Mucosa of rectum (tissue), 2 donors: ENCODE measurements around the gene SMIM9.
"Not testable (repeated sequence)": the region's sequence is repeated elsewhere in the genome, so short reads cannot be mapped to it uniquely, and the experiment has no call there.

ENCODE experiments used
- H3K27ac ChIP-seq, 2 donors: one replicate each; pipeline ENCODE4 v1.7.0; 2013; ENCODE audit warnings: inconsistent platforms in 2 of 2, low read depth in 2 of 2, low read length in 2 of 2
- H3K27me3 ChIP-seq, 2 donors: one replicate each; pipeline ENCODE4 v1.7.0; 2013; ENCODE audit warnings: low read length in 2 of 2; ENCODE audit not compliant: control insufficient read depth in 2 of 2, insufficient read depth in 2 of 2
- H3K36me3 ChIP-seq, 2 donors: one replicate each; pipeline ENCODE4 v1.7.0; 2013; ENCODE audit warnings: low read length in 2 of 2; ENCODE audit not compliant: control insufficient read depth in 2 of 2, insufficient read depth in 2 of 2
- H3K4me1 ChIP-seq, 2 donors: one replicate each; pipeline ENCODE4 v1.7.0; 2013; ENCODE audit warnings: low read length in 2 of 2, mild to moderate bottlenecking in 1 of 2; ENCODE audit not compliant: control insufficient read depth in 2 of 2, insufficient read depth in 2 of 2
- H3K4me3 ChIP-seq, 2 donors: one replicate each; pipeline ENCODE4 v1.7.0; 2013; ENCODE audit warnings: low read length in 2 of 2
- H3K9ac ChIP-seq, 2 donors: one replicate each; pipeline ENCODE4 v1.7.0; 2013; ENCODE audit warnings: low read length in 2 of 2, low read depth in 1 of 2, mild to moderate bottlenecking in 1 of 2
- H3K9me3 ChIP-seq, 2 donors: one replicate each; pipeline ENCODE4 v1.7.0; 2013; ENCODE audit warnings: low read length in 2 of 2; ENCODE audit not compliant: control insufficient read depth in 2 of 2
- donor health status: healthy.
- donor health status: Normal muscosa, but diverticular disease.

The SMIM9 gene

DNA sequence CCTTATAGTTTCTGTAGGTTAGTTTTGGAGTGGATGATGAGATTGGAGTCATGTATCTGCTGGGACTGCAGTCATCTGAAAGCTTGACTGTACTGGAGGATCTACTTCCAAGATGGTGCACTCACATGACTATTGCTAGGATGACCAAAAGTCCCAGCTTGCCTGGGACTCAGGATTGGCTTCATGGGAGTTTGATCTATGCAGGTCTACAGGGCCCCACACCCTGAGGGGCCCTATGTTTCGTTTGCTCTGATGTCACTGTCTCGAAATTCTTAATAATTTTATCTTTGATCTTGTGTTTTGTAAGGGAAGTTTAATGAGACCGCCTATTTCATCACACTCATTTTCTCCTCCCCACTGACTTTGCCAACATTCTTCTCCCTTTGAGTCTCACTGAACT is at the start of gene SMIM9:
SMIM9 (minus strand) TSS at position 101 of the 400 bp plus-strand sequence. CDS start 3,806 bp downstream, outside the sequence.
- Histone ChIP-seq H3K4me1 (no peaks in the 10 kb centered on the region), H3K36me3 (no peaks in the 10 kb centered on the region), H3K9me3 (no peaks in the 10 kb centered on the region), H3K27me3 (no peaks in the 10 kb centered on the region), H3K27ac (no peak within 1 kb of the TSS), H3K4me3 (no peak within 1 kb of the TSS), H3K9ac (no peak within 1 kb of the TSS)

GRCh38 chrX:154884069-154884468 is 49.6 kb upstream of the SMIM9 start:
- not testable (repeated sequence) for H3K36me3 ChIP-seq, H3K9ac ChIP-seq, H3K4me1 ChIP-seq, H3K4me3 ChIP-seq, H3K9me3 ChIP-seq, H3K27me3 ChIP-seq, H3K27ac ChIP-seq

GRCh38 chrX:154873329-154873728 is 38.9 kb upstream of the SMIM9 start:
- no peak overlapping the region for H3K27ac ChIP-seq
- no peaks in the 10 kb centered on the region for H3K36me3 ChIP-seq
- H3K4me1 ChIP-seq = no peaks in the 10 kb centered on the region

GRCh38 chrX:154868522-154868921 is 34.1 kb upstream of the SMIM9 start:
- H3K9me3 ChIP-seq, H3K9ac ChIP-seq, H3K4me1 ChIP-seq, H3K4me3 ChIP-seq, H3K36me3 ChIP-seq, H3K27ac ChIP-seq, H3K27me3 ChIP-seq: not testable (repeated sequence)

More at GRCh38 chrX:154873329-154873728, 38.9 kb upstream of the SMIM9 start:
- H3K4me3 ChIP-seq = no peak overlapping the region
- H3K9ac ChIP-seq = no peak overlapping the region
- no peaks in the 10 kb centered on the region for H3K9me3 ChIP-seq
- no peaks in the 10 kb centered on the region for H3K27me3 ChIP-seq

GRCh38 chrX:154855256-154855655 is 20.8 kb upstream of the SMIM9 start:
- no peaks in the 10 kb centered on the region for H3K36me3 ChIP-seq
- H3K9me3 ChIP-seq = no peaks in the 10 kb centered on the region
- H3K9ac ChIP-seq = no peak overlapping the region
- H3K27ac ChIP-seq = no peak overlapping the region
- no peaks in the 10 kb centered on the region for H3K4me1 ChIP-seq
- H3K4me3 ChIP-seq = no peak overlapping the region
- no peaks in the 10 kb centered on the region for H3K27me3 ChIP-seq

DNA sequence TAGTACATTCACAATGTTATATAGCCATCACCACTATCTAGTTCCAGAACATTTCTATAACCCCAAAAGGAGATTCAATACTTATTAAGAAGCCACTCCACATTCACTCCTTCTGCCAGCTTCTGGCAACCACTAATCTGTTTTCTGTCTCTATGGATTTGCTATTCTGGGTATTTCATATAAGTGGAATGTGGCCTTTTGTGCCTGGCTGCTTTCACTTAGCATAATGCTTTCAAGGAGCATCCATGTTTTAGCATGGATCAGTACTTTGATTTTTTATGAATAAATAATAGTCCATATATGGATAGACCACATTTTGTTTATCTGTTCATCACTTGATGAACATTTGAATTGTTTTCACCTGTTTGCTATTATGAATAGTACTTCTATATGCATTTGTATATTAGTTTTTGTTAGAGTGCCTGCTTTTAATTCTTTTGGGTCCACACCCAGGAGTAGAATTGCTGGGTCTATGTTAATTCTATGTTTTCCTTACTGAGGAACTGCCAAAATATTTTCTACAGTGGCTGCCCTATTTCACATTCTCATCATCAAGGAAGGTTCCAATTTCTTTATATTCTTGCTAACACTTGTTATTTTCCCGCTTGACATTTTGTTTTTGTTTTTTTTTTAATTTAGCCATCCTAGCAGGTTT is 16.6 kb upstream of the SMIM9 start:
- Histone ChIP-seq H3K27me3 (no peaks in the 10 kb centered on the region), H3K4me1 (no peaks in the 10 kb centered on the region), H3K9me3 (no peaks in the 10 kb centered on the region), H3K9ac (no peak overlapping the region), H3K4me3 (no peak overlapping the region), H3K36me3 (no peaks in the 10 kb centered on the region), H3K27ac (no peak overlapping the region)

GRCh38 chrX:154840856-154841255 is 6.4 kb upstream of the SMIM9 start:
- Histone ChIP-seq H3K4me1 (no peaks in the 10 kb centered on the region), H3K36me3 (no peaks in the 10 kb centered on the region), H3K9ac (no peak overlapping the region), H3K4me3 (no peak overlapping the region), H3K9me3 (no peaks in the 10 kb centered on the region), H3K27me3 (no peaks in the 10 kb centered on the region), H3K27ac (no peak overlapping the region)

DNA sequence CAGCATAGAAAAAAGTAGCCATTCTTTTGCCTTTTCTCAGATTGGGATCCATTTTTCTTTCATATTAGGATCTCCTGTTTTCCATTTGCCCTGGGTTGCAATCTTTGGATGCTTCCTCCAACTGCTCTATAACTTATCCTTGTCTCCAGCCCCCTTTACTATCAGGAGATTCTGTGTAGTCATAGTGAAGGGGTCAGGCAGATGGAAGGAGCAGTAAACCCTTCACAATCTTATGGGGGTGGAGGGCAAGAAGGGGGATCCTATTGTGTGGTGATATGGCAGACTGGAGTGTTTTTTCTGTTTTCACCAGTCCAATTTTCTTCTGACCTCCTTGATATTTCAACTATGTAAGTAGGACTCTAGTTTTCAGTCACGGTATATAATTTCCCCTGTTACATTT is 1.7 kb upstream of the SMIM9 start:
- H3K4me1 ChIP-seq = no peaks in the 10 kb centered on the region
- H3K9me3 ChIP-seq = no peaks in the 10 kb centered on the region
- H3K9ac ChIP-seq = no peak overlapping the region
- H3K27me3 ChIP-seq = no peaks in the 10 kb centered on the region
- no peak overlapping the region for H3K27ac ChIP-seq
- no peaks in the 10 kb centered on the region for H3K36me3 ChIP-seq
- no peak overlapping the region for H3K4me3 ChIP-seq

GRCh38 chrX:154833746-154834274 is 652 bp downstream of the SMIM9 start:
- no peaks in the 10 kb centered on the region for H3K36me3 ChIP-seq
- no peaks in the 10 kb centered on the region for H3K4me1 ChIP-seq
- H3K27me3 ChIP-seq = no peaks in the 10 kb centered on the region
- H3K27ac ChIP-seq = no peak overlapping the region
- no peak overlapping the region for H3K4me3 ChIP-seq
- no peaks in the 10 kb centered on the region for H3K9me3 ChIP-seq
- no peak overlapping the region for H3K9ac ChIP-seq

DNA sequence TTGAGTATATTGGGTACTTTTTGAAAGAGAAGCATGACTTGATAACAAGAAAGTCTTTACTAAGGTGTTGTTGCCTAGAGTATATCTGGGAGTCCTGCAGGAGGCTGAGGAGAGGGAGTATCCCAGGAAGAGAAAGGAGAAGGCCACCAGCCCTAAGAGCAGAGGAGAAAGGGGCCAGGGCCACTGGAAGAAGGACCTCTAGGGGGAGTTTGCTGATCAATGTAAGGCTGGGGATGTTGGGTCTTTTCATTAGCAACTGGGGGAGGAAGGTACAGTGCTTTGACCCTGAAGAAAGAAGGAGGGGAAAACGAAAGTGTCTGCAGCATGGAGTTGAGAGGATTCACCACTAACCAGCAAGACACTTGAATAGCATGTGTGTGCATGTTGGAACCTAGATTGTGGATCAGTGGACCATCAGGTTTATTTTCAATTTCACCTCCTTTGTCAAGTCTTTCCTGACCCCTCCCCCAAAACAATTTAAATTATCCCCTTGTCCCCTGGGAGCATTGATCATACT is 4.5 kb downstream of the SMIM9 start:
- H3K9me3 ChIP-seq = no peaks in the 10 kb centered on the region
- H3K27me3 ChIP-seq = no peaks in the 10 kb centered on the region
- no peak overlapping the region for H3K9ac ChIP-seq
- no peak overlapping the region for H3K27ac ChIP-seq
- H3K4me1 ChIP-seq = peaks cover 2 to 6% of the 10 kb centered on the region in 2 donors
- H3K36me3 ChIP-seq = no peaks in the 10 kb centered on the region
- H3K4me3 ChIP-seq = no peak overlapping the region
